GM18520 (cell line): ENCODE data around the gene CAPG.
"Not testable (repeated sequence)": the region's sequence is repeated elsewhere in the genome, so short reads cannot be mapped to it uniquely, and the experiment has no call there.

Source experiments
- ATAC-seq: cut with Tn5 transposase; IDR thresholded peaks from one replicate; pipeline ENCODE4 v1.9.1; 2021; ENCODE audit not compliant: unreplicated experiment

Gene CAPG

GRCh38 chr2:85421260-85422071 lies 11.3 kb upstream of the CAPG start:
- no peak for ATAC-seq

GRCh38 chr2:85420536-85421259 lies 10.5 kb upstream of the CAPG start:
- peak; percentile 43 for ATAC-seq

- no peak for ATAC-seq
These were observed 9.0 kb upstream of the CAPG start for GRCh38 chr2:85419009-85419675.

- ATAC-seq = peak; percentile 76
These were observed 8.2 kb upstream of the CAPG start, which contains the start of gene SH2D6 for GRCh38 chr2:85418132-85419008. TSS of gene SH2D6 (plus strand) at chr2:85418714. CDS start at chr2:85429466, 10,752 bp downstream.

GRCh38 chr2:85415980-85416650 lies 5.9 kb upstream of the CAPG start:
- ATAC-seq = no peak

DNA sequence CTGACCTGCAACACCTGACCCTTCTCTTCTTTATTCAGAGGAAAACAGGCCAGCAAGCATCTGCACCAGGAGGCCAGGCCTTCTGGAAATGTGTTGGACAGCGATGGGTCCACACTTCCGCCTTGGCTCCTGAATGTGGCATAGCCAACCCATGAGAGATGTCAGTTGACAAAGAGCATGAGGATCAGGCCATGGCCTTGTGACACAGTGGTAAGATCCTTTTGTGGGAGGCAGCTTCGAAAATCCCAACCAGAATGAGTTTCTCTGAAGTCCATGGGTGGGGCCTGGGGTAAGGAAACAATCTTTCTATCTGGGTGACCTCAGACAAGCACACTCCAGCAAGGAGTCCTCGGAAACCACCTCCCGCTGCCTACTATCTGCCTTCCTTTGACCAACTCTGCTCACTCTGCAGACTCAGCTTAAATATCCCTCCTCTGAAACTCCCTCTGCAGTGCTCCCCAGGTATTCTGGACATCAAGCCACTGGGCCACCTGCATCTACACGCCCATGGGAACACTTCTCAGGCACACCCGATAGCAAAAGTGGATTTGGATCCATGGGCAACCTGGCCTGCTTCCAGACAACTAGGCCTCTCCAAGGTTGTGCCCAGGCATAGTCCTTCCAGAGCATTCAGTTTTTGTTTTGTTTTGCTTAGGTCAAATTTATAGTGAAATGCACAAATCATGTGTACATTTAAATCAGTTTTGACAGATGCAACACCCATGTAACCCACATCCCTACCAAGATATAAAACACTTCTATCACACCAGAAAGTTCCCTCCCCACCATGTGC lies 4.8 kb upstream of the CAPG start:
- no peak for ATAC-seq

- ATAC-seq = not testable (repeated sequence)
These were observed 4.2 kb upstream of the CAPG start for GRCh38 chr2:85414421-85414759.

DNA sequence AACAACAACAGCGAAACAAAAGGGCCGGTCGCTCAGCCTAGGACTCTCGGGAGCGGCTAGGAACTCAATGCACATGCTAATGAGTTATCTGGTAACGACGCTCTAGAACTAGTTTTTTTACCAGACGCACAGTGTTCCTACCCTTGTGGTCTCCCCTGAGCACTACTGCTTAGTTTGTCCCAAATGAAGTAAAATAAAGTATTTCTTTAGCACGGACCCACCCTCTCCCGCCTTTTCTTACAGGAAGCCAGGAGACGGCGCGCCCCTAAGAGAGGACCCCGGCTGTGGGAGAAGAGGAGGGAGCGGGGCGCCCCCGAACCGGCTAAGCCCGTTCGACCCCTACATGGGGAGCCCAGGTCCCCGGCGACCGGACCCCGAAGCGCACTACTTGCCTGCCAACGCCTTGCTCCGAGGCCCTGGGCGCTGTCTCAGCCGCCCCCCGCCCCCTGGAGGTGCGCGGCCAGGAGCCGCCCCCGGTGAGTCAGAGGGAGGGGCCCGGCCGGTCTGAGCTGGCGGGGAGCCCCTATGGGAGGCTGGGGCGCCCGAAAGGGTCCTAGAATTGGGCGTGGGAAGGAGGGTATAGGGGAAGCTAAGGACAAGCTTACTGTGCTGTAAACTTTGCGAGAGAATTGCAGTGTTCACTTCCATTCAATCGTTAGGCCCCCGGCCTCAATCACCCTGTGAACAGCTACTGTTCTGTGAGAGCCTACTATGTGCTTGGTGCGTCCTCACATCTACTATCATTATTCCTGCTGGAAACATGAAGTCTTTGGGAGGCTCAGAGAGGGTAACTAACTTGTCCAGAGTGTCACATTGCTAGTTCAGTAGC lies 3.6 kb upstream of the CAPG start:
- no peak for ATAC-seq

DNA sequence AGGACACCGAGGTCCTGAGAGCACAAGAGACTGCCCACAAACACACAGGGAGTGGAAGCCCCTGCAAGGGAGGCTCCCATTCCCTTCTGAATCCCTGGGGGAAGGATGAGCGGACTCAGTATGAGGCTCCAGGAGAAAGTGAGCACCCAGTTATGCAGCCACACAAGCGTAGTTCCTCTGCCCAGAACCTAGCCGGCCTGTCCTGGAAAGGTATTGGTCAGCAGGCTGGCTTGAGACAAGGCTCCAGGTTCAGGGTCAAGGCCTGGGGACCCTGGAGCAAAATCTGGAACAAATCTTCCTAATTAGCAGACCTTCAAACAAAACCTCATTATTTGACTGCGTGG lies 1.2 kb upstream of the CAPG start:
- no peak for ATAC-seq

DNA sequence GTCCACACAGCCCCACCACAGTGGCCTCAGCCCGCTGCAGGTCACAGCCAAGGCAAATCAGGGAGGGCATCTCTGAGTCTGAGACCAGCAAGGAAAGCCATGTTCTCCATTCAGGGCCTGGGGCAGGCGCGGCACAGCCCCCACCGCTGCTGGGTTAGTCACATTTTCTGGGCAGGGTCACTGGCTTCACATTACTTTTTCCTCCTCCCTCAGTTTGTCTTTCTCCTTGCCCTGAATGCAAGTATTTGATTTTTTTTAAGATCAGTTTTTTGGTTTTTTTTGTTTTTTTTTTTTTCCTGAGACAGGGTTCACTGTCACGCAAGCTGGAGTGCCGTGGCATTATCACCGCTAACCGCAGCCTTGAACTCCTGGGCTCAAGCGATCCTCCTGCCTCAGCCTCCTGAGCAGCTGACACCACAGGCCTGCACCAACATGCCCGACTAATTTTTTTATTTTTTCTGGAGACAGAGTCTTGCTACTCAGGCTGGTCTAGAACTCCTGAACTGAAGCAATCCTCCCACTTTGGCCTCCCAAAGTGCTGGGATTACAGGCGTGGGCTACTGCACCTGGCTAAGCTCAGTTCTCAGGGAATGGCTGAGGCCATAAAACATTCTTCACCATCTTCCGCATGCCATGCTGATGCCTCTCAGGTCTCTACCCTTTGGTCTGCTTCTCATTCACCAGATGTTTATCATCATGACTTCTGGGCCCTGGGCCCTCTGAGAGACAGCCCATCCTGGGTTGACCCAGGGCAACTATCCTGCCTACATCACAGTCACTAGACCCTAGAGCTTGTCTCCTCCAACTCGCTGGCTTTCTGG lies 628 bp upstream of the CAPG start:
- no peak for ATAC-seq

DNA sequence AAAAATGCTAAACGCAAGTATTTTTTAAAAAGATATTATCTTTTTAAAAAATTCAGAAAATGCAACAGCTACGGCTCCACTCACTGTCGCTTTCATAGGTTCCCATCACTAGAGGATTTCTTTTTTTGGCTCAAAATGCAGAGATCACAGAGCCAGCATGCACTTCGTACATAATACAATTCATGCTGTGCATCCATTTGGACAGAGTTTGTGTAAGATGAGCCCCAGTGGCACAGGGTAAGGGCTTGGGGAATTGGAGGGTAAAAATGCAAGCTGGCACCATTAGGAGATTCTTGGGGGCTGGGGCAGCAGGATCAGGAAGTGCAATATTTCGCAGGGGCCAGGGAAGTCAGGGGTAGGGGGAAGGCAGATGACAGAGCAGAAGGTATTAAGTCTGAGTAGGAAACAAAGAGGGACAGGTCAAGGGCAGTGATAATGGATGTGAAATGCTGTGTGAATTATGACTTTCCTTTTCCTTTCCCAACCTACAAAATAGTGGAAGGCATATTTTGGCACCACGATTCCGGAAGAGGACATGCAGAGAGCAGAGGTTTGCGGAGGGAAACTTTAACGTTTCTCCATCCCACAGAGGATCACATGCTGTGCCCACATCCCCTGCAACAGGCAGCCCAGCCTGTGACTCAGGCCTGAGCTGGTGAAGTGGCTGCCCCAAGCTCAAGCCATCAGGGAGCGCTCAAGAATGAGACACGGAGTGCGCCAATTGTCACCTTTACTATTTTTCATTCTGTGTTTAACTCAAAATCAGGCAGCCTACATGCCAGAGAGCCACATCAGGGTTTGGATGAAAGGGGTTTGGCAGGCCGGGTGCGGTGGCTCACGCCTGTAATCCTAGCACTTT lies 4.7 kb downstream of the CAPG start:
- no peak for ATAC-seq

DNA sequence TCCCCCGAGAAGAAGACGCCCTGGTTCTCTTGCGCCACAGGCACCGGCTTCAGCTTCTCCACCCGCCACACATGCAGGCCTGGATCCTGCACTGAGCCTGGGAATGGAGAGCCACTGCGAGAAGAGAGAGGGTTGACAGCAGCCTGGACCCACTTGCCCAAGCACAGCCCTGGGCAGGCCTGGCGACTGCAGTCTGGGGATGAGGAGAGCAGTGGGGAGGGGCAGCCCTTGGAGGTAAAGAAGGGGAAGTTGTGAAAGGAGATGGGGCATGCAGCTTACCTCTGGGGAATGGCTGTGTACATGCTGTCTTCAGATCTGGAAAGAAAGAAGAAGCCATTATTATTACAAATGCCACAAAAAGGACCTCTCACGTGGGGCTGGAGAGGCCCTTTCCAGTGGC lies 8.3 kb downstream of the CAPG start:
- no peak for ATAC-seq

- ATAC-seq = no peak
These were observed 8.7 kb downstream of the CAPG start for GRCh38 chr2:85401464-85401805.

DNA sequence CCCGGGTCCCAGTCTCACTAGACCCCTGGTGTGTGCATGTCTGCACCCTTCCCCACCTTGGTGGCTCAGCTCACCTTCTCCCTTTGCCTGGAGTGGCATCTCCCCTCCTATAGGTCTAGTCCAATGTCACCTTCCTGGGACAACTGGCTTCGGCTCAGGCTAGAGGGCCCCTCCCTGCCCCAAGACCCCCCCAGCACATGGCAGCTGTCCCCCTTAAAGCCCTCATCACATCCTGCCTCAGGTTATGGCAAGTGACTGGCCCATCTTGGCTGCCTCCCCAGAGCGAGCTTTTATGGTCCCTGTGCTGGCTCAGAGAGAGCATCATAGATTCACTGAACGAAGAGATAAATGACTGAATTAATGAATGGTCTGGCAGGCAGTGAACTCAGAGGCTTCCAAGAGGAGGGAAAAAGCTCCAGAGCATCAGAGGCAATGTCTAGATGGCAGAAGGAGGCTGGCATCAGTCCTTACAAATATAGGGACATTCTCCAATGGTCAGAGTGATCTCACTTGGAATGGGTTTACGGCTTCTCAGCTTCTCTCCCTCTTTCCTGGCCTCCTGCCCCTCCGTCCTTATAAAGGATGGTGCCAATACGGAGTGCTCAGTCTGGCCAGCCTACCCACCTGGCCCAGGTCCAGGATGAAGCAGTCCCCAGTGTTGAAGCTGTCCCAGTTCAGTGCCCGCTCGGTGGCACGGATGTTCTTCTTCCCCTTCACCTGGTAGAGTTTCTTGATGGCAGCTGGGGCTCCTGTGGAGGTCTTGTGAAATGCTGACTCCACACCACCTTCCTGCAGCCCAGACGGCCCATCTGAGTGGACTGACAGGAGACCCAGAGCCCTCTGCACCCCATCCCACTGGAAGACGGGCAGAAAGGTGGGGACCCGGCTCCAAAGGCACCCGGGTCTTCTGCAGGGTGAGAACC lies 9.4 kb downstream of the CAPG start:
- no peak for ATAC-seq

- no peak for ATAC-seq
These were observed 10.1 kb downstream of the CAPG start for GRCh38 chr2:85400023-85400422.

DNA sequence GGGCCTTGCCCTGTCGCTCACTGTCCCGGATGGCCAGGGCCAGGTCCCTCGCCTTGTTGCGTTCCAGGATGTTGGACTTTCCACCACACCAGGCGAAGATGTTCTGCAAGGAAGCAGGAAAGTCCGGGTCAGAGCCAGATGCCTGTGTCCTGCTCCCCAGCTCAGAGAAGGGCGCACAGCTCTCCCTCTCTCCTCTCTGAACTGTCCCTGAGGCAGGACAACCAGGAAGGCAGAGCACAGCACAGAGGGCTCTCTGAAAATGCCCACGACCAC lies 11.0 kb downstream of the CAPG start:
- ATAC-seq = no peak
